NCI-H1436 (cell line): Measurements from ENCODE around the gene POMGNT2.

Source experiments
- DNase-seq: peaks from one replicate; lab custom pipeline; 2025; lab: John Stamatoyannopoulos, UW

The POMGNT2 gene

DNA sequence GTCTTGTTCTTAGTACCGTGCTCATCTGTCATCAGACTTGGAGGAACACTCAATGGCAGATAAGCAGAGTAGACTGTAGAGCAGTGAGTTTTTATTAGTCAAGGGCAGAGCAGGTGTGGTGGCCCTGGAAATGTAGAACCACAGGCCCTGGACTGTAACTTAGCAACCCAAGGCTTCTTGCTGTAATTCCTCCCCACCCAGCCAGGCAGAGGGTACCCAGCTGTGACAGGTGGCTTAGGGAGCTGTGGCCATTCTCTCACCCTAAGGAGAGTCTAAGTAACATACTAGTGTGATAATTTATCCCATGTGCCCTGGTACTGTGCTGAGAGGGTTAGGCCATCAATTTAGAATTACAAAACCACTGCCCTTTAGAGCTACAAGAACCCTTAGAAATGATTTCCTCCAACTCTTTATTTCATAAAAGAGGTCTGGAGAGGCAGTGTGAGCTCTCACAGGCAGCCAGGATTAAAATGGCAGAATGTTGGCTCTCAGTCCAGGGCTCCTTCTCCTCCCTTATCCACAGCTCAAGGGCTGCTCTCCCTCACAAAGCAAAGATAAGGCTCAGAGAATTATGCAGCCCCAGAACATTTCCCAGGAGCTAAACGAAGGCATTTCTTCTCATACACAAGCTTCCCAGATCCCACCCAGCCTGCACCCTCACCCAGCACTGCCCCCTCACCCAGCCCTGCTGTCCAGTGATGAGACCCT is 3.0 kb downstream of the POMGNT2 start:
- DNase-seq, result no peak

GRCh38 chr3:43098761-43099160 is 7.1 kb downstream of the POMGNT2 start:
- DNase-seq, result no peak

DNA sequence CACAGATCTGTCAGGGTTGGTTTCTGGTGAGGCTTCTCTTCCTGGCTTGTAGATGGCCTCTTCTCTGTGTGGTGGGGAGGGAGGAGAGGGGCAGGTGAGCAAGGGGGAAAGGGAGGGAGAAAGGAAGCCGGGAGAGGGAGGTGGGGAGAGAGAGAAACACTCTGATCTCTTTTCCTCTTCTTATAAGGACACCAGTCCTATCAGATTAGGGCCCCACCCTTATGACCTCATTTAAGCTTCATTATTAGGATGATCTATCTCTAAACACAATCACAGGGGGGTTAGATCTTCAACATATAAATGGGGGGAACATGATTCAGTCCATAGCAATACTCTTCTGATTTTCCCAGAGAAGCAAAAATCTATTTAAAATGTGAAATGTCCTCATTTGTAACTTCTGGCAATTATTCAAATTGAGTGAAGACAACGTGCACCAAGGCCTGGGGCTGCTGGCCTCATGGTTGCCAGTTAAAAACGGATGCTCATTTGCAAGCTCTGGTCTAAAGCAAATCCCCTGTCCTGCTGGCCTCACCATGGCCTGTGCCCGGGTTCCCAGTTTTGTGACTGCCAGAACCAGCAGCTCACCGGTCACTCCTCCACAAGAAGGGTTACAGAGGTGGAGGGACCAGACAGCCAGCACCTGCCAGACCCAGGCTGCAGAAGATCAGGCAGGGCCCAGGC is 8.3 kb downstream of the POMGNT2 start:
- no peak for DNase-seq

DNA sequence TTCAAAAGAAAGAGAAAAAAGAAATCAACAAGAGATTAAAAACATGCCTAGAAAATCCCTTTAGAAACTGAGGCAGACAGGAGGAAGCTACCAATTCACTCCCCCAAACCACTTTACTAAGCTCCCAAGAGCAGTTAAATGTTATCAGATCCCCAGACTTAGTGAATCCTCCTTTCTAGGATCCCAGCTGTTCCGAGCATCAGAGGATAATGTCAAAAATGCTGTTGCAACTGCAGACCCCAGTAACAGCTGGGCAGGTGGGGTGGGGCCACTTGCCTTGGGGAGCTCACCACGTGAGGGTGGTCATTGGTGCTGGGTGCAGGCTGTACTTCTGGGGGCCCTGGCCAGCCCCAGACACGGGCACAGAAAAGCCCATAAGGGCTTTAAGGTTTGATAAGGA is 9.1 kb downstream of the POMGNT2 start:
- no peak for DNase-seq

DNA sequence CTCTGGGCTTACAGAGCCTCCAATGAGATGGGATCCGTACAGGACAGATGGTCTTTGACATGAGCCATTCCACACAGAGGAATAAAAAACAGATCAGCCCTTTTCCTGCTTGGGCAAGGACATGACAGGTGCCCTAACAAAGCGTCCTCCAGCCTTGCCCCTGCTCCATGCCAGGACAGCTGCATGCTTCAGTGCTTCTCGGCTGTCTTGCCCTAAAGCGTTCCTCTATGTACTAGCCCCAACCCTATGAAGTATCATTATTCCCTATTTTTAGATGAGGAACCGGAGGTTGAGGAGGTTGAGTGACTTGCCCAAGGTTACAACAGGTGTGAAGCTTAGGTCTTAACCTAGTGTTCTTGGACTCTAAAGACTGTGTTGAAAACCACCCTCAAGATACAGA is 10.5 kb downstream of the POMGNT2 start:
- no peak for DNase-seq

DNA sequence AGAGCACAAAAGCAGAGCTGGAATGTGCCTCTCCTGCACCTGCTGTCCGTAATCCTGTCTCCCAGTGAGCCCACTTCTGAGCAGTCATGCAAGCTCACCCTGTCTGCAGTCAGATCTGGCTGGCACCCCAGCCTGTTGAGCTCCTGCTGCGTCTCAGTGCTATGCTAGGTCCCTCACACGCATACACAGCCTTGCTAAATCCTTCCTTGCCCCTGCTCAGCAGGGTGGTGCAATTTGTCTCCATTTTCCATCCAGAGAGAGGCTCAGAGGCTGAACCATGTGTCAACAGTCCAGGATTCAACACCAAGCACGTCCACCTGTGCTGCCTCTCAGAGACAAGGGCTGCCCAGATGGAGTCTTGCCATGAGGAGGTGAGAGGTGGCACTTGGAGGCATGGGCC is 11.0 kb downstream of the POMGNT2 start:
- no peak for DNase-seq

GRCh38 chr3:43094381-43094780 is 11.5 kb downstream of the POMGNT2 start:
- no peak for DNase-seq

DNA sequence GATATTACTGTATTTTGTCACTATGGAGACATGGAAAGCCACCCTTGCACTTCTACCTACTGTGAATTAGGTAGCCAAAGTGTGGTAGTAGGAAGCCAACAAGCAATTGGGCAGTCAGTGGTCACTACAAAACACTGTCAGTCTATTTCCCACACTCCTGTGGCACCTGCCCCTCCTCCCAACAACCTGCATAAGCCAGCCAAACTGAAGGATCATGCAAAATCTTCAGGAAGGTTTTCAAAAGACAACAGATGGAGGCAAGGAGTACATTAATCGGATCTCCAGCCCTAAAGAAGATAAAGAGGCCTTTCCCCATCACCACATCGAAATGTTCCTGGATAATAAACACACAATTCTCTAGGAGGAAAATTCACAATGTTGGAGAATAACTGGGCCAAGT is 11.9 kb downstream of the POMGNT2 start:
- DNase-seq, result no peak

DNA sequence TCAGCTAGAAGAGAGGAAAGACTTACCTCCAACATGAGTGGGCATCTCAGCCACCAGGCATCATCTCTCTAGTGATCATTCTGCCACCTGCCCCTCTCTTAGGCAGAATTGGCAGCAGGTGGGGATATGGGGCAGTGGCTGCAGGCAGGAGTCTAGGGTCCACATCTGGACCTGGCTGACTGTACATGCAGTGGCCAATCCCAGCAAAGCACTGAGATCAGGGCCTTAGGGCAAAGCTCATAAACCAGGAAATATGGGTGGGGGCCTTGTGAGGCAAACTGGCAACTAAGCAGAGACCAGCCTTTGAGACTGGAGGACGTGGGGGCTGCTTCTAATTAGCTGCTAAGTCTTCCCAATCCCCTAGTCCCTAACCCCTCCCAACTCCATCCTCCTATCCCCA is 12.9 kb downstream of the POMGNT2 start:
- no peak for DNase-seq

GRCh38 chr3:43091481-43091880 is 14.4 kb downstream of the POMGNT2 start:
- DNase-seq, result no peak

- DNase-seq, result no peak
These were observed 15.6 kb downstream of the POMGNT2 start for GRCh38 chr3:43090238-43090637.

DNA sequence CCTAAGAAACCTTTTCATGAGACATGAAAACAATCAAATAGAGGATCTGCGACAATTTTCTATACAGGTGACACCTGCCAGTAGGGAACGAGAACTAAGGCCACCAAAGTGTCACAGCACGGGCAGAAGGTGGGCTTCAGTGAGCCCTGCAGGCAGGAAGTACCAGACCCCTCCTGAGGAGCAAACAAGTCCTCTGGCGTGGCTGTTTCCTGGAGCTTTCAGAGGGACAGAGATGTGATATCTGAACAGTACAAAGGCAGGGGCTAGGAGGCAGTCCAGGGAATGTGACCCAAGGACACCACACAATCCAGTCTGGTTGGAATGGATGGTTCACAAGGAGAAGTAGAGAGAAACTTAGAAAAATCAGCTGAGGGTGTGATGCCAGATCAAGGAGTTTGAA is 16.8 kb downstream of the POMGNT2 start:
- no peak for DNase-seq

DNA sequence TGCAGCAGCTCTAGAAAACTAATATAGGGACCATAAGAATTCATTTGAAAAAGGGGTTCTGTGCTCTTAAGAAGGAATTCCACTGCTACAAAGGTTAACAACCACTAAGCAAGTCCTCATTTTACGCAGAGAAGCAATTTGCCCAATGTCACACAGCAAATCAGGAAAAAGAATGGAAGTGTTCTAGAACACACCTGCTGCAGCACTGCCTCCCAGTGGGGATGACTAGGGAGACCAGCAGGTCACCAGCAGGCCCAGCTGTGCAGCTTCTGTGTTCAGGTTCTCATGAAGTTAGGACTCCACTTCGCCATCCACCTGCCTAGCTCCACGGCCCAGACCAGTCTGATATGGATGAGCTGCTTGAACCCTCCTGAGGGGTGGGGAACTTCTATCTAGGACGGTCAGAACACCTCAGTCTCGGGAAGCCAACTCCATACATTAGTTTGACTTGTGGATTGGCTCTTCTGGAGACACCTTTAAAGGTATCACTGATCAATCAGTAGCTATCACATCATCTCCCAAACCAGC is 18.6 kb downstream of the POMGNT2 start:
- no peak for DNase-seq

DNA sequence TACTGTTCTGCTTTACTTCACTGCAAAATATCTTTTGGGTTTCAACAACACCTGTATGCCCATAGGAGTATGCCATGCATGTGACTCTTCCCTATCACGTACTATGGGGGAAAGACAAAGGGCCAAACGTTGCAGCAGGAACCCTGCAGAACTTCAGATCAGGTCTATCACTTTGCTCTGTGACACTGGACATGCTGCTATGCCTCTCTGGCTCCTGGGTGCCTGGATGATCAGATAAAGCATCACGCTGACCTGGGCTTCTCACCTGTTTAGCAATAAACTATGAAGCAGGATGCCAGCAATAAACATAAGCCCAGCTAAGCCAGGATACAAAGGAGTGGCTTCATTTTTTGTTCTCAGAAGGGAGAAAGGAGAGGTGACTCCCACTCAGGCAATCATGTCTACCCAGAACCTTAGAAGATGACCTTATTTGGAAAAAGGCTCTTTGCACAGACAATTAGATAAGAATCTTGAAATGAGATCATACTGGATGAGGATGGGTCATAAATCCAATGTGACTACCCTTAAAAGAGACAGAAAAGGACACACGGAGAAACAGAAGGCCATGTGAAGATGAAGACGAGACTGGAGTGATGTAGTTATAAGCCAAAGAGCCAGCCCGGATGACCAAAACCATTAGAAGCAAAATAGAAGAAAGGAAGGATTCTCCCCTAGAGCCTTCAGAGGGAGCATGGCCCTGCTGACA is 19.3 kb downstream of the POMGNT2 start:
- DNase-seq, result no peak

- no peak for DNase-seq
These were observed 23.4 kb downstream of the POMGNT2 start for GRCh38 chr3:43082457-43082856.

GRCh38 chr3:43081796-43082195 is 24.1 kb downstream of the POMGNT2 start:
- no peak for DNase-seq

GRCh38 chr3:43080726-43081568 is 24.9 kb downstream of the POMGNT2 start:
- DNase-seq, result no peak

DNA sequence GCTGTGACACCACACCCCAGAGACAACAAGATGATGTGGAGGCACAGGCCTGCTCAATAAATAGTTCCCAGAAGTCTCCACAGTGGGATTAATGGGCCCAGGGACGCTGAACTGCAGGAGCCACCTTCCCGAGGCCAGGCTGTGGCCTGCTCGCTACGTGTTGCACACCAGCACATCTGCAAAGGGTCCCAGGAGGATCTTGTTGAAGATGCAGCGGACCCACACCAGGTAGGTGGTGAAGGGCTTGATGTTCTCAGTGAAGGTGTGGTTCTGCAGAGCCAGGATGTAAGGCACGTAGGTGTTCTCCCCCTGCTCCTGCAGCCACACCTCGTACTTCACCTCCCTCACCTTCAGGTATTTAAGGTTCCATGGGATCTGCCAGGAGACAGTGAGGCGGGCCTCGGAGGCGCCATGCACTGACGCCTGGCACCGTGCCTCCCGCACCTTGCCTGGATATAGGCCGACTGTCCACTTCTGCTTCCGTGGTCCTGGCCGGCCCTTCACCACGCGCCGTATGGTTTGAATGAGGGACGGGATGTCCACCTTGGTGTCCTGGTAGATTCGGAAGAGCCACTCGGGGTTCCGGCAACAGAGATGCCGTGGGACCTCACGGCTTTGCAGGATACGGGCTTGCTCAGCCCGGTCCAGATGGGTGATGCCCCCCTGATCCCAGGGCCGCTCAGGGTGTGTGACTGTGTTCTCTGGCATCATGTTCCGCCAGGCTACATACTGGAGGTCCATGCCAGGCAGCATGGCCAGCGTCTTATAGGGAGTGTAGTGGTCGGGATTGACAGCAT is 26.1 kb downstream of the POMGNT2 start:
- no peak for DNase-seq

DNA sequence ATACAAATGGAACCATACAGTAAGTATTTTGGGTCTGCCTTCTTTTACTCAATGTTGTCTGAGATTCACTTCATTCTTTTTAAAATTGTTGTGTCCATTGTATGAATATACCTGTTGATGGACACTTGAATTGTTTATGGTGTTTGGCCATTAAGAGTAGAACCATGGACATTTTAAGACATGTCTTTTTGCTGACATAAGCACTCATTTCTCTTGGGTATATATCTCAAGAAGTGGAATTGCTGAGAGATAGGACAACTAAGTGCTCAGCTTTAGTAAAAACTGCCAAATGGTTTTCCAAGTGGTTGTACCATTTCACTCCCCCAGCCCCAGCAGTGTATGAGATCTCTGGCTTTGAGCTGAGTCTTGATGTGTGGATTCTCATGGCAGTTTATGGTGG is 28.2 kb downstream of the POMGNT2 start:
- DNase-seq, result no peak

- DNase-seq, result no peak
These were observed 28.6 kb downstream of the POMGNT2 start for GRCh38 chr3:43077261-43077660.

- no peak for DNase-seq
These were observed 29.0 kb downstream of the POMGNT2 start for GRCh38 chr3:43076857-43077256.
